Measurements from ENCODE around the gene FEM1A. TPM values are rescaled to one million over a fixed set of nuclear protein-coding genes. Genes with fewer than 3 reads are reported as not detected.
A peak's percentile ranks its signal among the peaks of the same experiment; 100 is the strongest.
"Not testable (repeated sequence)": the region's sequence is repeated elsewhere in the genome, so short reads cannot be mapped to it uniquely, and the experiment has no call there.

The FEM1A gene
- total and polyA plus RNA-seq, 2 of the 13 experiments (the other 11 are each of a cell fraction or from before 2014, with no cell fraction given), result 3.2 to 10.8 TPM

DNA sequence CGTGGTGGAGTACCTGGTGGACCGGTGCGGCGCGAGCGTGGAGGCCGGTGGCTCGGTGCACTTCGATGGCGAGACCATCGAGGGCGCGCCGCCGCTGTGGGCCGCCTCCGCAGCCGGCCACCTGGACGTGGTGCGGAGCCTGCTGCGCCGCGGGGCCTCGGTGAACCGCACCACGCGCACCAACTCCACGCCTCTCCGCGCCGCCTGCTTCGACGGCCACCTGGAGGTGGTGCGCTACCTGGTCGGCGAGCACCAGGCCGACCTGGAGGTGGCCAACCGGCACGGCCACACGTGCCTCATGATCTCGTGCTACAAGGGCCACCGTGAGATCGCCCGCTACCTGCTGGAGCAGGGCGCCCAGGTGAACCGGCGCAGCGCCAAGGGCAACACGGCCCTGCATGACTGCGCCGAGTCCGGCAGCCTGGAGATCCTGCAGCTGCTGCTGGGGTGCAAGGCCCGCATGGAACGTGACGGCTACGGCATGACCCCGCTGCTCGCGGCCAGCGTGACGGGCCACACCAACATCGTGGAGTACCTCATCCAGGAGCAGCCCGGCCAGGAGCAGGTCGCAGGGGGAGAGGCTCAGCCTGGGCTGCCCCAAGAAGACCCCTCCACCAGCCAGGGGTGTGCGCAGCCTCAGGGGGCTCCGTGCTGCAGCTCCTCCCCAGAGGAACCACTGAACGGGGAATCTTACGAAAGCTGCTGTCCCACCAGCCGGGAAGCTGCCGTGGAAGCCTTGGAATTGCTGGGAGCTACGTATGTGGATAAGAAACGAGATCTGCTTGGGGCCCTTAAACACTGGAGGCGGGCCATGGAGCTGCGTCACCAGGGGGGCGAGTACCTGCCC lies 708 bp downstream of the FEM1A start (continued):
- TF ChIP-seq, protein P1, sequence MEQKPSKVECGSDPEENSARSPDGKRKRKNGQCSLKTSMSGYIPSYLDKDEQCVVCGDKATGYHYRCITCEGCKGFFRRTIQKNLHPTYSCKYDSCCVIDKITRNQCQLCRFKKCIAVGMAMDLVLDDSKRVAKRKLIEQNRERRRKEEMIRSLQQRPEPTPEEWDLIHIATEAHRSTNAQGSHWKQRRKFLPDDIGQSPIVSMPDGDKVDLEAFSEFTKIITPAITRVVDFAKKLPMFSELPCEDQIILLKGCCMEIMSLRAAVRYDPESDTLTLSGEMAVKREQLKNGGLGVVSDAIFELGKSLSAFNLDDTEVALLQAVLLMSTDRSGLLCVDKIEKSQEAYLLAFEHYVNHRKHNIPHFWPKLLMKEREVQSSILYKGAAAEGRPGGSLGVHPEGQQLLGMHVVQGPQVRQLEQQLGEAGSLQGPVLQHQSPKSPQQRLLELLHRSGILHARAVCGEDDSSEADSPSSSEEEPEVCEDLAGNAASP (CRISPR knock-in tag; IDR thresholded peaks at IDR 0.05; ENCODE audit: borderline replicate concordance), result 0 out of 2 replicates have a peak, but pooled peaks have one; percentile 10
- TF ChIP-seq, protein P2, sequence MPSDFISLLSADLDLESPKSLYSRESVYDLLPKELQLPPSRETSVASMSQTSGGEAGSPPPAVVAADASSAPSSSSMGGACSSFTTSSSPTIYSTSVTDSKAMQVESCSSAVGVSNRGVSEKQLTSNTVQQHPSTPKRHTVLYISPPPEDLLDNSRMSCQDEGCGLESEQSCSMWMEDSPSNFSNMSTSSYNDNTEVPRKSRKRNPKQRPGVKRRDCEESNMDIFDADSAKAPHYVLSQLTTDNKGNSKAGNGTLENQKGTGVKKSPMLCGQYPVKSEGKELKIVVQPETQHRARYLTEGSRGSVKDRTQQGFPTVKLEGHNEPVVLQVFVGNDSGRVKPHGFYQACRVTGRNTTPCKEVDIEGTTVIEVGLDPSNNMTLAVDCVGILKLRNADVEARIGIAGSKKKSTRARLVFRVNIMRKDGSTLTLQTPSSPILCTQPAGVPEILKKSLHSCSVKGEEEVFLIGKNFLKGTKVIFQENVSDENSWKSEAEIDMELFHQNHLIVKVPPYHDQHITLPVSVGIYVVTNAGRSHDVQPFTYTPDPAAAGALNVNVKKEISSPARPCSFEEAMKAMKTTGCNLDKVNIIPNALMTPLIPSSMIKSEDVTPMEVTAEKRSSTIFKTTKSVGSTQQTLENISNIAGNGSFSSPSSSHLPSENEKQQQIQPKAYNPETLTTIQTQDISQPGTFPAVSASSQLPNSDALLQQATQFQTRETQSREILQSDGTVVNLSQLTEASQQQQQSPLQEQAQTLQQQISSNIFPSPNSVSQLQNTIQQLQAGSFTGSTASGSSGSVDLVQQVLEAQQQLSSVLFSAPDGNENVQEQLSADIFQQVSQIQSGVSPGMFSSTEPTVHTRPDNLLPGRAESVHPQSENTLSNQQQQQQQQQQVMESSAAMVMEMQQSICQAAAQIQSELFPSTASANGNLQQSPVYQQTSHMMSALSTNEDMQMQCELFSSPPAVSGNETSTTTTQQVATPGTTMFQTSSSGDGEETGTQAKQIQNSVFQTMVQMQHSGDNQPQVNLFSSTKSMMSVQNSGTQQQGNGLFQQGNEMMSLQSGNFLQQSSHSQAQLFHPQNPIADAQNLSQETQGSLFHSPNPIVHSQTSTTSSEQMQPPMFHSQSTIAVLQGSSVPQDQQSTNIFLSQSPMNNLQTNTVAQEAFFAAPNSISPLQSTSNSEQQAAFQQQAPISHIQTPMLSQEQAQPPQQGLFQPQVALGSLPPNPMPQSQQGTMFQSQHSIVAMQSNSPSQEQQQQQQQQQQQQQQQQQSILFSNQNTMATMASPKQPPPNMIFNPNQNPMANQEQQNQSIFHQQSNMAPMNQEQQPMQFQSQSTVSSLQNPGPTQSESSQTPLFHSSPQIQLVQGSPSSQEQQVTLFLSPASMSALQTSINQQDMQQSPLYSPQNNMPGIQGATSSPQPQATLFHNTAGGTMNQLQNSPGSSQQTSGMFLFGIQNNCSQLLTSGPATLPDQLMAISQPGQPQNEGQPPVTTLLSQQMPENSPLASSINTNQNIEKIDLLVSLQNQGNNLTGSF (CRISPR knock-in tag; IDR thresholded peaks at IDR 0.05), result peak; percentile 60; the same call in 1 of the 2 replicates
- TF ChIP-seq, protein P3, sequence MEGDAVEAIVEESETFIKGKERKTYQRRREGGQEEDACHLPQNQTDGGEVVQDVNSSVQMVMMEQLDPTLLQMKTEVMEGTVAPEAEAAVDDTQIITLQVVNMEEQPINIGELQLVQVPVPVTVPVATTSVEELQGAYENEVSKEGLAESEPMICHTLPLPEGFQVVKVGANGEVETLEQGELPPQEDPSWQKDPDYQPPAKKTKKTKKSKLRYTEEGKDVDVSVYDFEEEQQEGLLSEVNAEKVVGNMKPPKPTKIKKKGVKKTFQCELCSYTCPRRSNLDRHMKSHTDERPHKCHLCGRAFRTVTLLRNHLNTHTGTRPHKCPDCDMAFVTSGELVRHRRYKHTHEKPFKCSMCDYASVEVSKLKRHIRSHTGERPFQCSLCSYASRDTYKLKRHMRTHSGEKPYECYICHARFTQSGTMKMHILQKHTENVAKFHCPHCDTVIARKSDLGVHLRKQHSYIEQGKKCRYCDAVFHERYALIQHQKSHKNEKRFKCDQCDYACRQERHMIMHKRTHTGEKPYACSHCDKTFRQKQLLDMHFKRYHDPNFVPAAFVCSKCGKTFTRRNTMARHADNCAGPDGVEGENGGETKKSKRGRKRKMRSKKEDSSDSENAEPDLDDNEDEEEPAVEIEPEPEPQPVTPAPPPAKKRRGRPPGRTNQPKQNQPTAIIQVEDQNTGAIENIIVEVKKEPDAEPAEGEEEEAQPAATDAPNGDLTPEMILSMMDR (CRISPR knock-in tag; IDR thresholded peaks at IDR 0.05), result 0 out of 2 replicates have a peak, but pooled peaks have one; percentile 6
- TF ChIP-seq SAFB2 (CRISPR knock-in tag; IDR thresholded peaks at IDR 0.05; ENCODE audit: borderline replicate concordance, low read depth) (peak; percentile 55; the same call in 1 of the 2 replicates), LCORL (CRISPR knock-in tag; IDR thresholded peaks at IDR 0.05) (peak; percentile 5; the same call in 1 of the 2 replicates), SATB2 (CRISPR knock-in tag; IDR thresholded peaks at IDR 0.05) (0 out of 2 replicates have a peak, but pooled peaks have one; percentile 60), CENPT (CRISPR knock-in tag; IDR thresholded peaks at IDR 0.05; ENCODE audit: low read depth) (peak; percentile 25; the same call in 1 of the 2 replicates), CBFB (CRISPR knock-in tag; IDR thresholded peaks at IDR 0.05) (0 out of 2 replicates have a peak, but pooled peaks have one; percentile 13), YEATS4 (CRISPR knock-in tag; IDR thresholded peaks at IDR 0.05; ENCODE audit: borderline replicate concordance) (peak; percentile 30; the same call in 1 of the 2 replicates), CHCHD3 (CRISPR knock-in tag; IDR thresholded peaks at IDR 0.05) (0 out of 2 replicates have a peak, but pooled peaks have one; percentile 41), MXD4 (CRISPR knock-in tag; IDR thresholded peaks at IDR 0.05) (peak; percentile 74; the same call in 1 of the 2 replicates), TEAD2 (CRISPR knock-in tag; IDR thresholded peaks at IDR 0.05) (0 out of 2 replicates have a peak, but pooled peaks have one; percentile 27), BRD4 (CRISPR knock-in tag; IDR thresholded peaks at IDR 0.05) (0 out of 2 replicates have a peak, but pooled peaks have one; percentile 52)
- TF ChIP-seq LCORL (IDR thresholded peaks at IDR 0.05), result not testable (repeated sequence)
- TF ChIP-seq, protein P4, sequence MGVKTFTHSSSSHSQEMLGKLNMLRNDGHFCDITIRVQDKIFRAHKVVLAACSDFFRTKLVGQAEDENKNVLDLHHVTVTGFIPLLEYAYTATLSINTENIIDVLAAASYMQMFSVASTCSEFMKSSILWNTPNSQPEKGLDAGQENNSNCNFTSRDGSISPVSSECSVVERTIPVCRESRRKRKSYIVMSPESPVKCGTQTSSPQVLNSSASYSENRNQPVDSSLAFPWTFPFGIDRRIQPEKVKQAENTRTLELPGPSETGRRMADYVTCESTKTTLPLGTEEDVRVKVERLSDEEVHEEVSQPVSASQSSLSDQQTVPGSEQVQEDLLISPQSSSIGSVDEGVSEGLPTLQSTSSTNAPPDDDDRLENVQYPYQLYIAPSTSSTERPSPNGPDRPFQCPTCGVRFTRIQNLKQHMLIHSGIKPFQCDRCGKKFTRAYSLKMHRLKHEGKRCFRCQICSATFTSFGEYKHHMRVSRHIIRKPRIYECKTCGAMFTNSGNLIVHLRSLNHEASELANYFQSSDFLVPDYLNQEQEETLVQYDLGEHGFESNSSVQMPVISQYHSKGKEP (CRISPR knock-in tag; IDR thresholded peaks at IDR 0.05), result 0 out of 2 replicates have a peak, but pooled peaks have one; percentile 3
